ENCODE results near the gene CATSPER4.

CATSPER4 gene

DNA sequence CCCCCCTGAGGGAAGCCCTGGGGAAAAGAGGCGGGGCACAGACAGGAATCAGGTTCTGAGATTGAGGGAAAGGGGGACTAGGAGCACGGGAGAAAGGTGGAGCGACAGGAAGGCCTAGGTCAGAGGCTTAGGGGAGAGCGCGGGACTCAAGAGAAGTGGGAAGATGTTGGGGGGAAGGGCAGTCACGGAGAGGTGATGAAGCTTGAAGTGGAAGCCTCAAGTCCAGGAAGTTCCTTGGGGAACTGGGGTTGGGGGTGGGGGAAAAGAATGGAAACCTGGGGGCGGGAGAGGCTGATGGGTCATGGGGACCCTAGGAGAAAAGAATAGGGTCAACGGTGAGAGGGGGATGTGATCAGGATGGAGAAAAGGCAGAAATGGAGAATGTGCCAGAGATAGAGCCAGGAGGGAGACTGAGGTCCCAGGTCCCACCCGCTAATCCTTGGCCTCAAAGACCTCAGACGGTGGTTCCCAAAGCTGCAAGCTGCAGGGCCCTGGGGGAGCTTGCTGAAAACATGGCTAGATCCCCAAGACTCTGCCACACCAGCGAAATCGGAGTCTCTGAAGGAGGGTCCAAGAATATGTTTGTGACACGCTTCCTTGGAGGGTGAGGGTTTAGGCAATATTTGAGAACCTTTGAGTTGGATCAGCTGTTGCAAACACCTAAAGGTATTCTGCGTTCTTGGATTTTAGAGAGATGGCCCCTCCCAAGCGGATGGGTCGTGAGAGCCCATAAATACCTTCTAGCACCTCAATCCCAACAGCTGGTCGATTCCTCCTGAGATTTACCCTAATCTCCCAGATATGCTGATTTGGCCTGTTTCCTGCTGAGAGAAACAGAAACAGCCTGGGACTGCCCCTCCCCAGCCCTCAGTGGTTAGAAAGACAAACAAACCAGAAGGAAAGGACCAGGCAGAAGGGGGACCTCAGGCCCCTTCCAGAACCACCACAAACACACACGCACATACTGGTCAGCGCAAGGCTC, 25.2 kb upstream of the CATSPER4 start:
- DNase-seq (ENCODE audit: low read depth), result no peak

GRCh38 chr1:26166719-26167281, 23.6 kb upstream of the CATSPER4 start:
- no peak for DNase-seq (ENCODE audit: low read depth)

DNA sequence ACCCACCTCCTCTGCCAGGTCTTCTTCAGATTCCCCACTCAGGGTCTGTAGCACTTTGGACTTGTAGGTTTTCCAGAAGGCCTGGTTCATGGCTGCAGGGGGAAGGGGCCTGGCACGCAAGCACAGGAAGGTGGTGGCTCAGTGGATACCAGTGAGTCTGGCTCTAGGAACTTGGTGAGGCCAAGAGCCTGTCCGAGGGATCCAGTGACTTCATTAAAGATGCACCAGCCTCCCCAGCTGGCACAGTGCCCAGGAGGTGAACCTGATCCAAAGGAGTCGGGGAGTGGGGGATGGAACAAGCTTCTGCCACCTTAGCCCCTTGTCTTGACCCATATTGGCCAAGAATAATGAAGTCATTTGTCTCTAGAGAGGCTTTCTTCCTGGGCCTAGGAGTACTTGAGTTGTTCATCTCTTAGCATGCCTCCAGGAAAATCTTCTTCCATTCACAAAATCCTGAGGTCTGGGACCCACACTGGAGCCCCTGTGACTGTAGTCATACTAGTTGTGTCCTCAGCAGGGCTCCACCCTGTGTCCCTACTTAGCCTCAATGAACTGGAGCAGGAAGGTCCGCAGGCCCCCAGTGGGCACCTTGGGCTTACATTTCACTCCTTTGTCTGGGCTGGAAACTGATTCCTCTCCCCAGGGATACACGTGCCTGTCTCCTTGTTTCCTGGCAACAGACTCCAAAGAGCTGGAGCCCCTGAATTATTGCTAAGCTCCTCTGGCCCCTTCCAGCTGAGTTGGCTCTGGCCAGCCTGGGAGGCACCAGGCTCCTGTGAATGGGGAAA, 21.8 kb upstream of the CATSPER4 start, which contains the start of gene C1orf232:
Gene C1orf232, minus strand, starts transcription at position 554 of the 788 bp plus-strand sequence. Its CDS starts 464 bp downstream, at position 90.
- DNase-seq (ENCODE audit: low read depth), result no peak

DNA sequence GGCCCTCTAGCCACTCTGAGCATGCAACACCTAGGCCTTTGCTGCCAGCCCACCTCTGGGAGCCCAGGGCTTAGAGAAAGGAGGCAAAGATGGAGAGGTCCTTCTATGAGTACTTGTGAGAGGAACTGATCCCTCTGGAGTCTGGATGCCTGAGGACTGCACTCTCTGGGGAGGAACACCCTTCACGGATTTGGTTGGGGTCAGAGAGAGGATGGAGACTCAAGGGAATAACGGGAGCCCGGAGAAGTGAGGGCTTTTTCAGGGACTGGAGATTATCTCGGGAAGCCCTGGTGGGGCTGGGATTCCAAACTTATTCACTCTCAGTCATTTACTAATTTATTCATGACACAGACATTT, 21.2 kb upstream of the CATSPER4 start:
- no peak for DNase-seq (ENCODE audit: low read depth)

DNA sequence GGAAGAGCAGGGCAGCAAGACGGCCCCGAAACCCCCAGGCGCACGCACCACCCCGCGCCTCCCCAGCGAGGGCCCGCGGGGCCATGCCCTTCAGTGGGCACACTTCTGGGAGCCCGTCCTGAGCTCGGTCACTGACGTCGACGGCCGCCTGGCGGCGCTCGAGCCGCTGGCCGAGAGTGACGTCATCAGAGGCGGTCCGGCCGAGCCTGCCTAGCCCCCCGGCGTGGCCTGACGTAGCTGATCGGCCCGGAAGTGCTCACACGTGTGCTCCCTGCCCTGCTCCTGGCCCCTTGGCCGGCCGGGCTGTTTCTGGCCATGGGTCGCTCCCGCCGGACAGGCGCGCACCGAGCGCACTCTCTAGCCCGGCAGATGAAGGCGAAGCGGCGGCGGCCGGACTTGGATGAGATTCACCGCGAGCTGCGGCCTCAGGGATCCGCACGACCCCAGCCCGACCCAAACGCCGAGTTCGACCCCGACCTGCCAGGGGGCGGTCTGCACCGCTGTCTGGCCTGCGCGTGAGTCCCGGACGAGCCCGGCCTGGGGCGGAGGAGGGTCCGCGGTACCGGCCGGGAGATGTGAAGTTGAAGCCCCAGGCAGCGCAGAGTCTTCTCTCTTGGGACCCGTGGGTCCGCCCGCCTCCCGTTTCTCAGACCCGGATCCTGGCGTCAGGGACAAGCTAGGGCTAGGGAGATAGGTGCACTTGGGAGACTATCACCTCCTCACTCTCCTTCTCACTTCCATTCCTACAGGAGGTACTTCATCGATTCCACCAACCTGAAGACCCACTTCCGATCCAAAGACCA, 20.5 kb upstream of the CATSPER4 start, which contains the start of gene ZNF593:
Gene ZNF593, plus strand, starts transcription at position 240 of the 803 bp plus-strand sequence. Its CDS starts 76 bp downstream, at position 316.
- peak; percentile 64 for DNase-seq (ENCODE audit: low read depth)

GRCh38 chr1:26170472-26170821, 20.0 kb upstream of the CATSPER4 start:
- no peak for DNase-seq (ENCODE audit: low read depth)

DNA sequence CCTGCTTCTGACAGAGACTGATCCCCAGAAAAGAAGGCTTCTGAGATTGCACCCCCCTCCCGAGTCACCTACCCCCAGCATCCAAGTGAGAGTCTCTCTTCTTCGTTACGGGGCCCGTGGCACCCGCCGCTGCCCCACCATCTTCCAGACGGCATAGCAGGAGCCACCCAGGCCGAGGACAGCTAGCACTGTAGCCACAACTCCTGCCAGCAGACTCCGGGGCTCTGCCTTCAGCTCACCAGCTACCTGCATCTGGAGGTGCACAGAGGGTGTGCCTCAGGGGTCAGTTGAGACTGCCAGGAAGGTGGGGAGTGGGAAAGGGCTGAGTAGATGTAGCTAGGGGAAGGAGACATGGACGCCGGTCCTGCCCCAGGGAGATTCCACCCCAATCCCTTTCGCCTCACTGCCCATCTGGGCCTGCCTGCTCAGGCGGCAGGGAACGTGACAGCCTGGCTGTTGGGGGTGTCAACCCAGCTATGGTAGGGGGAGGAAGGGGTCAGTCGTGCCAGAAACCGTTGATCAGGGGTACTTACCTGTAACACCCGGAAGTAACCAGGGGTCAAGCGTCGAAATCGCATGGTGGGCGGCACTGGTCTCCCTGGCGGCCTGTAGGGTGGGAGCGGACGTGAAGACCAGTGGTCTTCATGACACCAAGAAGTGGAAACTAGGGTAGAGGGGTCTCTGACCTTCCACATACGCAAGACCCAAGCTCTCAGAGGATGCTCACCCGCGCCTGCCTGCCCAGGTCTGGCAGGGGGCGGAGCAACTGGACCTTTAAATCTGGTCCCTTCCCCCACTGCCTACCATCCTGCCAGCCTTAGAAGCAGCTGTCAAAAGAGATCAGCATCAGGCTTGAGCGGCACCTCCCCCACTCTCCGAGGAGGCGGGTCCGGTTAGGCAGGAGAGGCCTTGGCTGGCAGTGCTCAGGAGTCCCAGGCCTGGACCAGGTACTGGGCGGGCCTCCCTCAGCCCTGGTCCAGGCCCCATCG, 19.0 kb upstream of the CATSPER4 start, which contains the start of gene ZNF593OS:
Gene ZNF593OS, minus strand, starts transcription at position 749 of the 989 bp plus-strand sequence. Its CDS starts 171 bp downstream, at position 578.
- DNase-seq (ENCODE audit: low read depth), result no peak

DNA sequence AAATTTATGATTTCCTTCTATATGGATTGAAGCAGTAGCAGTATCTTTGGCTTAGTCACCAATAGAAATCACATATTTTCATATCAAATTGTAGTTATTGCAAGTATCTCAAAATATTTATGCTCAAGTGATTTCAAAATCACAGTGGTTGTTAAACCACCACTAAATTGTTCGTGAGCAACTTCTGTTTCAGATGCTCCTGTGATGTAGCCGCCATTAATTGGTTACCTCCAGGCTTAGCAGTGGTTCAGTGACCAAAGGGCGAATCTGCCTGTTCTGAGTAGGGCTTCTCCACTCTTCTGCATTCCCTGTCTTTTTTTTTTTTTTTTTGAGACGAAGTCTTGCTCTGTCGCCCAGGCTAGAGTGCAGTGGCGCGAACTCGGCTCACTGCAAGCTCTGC, 15.1 kb upstream of the CATSPER4 start:
- no peak for DNase-seq (ENCODE audit: low read depth)

DNA sequence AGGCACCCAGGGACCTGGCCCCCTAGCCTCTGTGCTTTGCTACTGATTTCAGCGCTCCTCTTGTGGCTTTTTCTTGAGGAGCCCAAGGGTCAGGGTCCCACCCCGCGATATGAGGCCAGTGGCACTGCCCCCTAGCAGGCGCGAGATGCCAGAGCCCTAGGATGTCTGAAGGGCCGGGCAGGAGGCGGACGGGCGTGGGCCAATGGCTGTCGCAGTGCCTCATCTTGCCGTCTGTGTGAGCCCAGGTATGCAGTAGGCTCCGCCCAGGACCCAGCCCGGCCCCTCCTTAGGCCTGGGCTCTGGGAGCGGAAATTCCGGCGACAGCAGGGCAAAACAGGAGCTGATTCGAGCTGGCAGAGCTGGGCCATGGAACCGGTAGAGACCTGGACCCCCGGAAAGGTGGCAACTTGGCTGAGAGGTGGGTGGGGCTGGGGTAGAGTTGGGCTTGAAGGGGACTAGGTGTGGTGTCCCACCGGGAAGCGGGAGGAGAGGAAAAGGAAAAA, 13.2 kb upstream of the CATSPER4 start, which contains the start of gene CNKSR1:
Gene CNKSR1, plus strand, starts transcription at position 310 of the 503 bp plus-strand sequence. Its CDS starts 57 bp downstream, at position 367.
- DNase-seq (ENCODE audit: low read depth), result no peak

- DNase-seq (ENCODE audit: low read depth), result no peak
Observed at GRCh38 chr1:26180010-26180506, 10.3 kb upstream of the CATSPER4 start.

GRCh38 chr1:26181586-26182382, 8.6 kb upstream of the CATSPER4 start:
- no peak for DNase-seq (ENCODE audit: low read depth)

DNA sequence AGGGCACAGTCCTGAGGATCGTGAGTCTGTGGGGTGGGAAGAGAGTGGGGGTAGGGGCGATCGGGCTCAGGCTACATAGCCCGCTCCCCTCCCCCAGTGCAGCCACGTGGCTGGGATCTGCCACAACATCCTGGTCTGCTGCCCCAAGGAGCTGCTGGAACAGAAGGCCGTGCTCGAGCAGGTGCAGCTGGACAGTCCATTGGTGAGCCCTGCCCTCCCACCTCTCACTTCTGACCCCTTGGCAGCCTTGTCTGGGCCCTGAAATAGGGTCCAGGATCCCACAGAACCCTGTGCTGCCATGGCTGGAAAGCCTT, 8.1 kb upstream of the CATSPER4 start:
- no peak for DNase-seq (ENCODE audit: low read depth)

GRCh38 chr1:26184086-26184485, 6.3 kb upstream of the CATSPER4 start:
- DNase-seq (ENCODE audit: low read depth), result no peak

DNA sequence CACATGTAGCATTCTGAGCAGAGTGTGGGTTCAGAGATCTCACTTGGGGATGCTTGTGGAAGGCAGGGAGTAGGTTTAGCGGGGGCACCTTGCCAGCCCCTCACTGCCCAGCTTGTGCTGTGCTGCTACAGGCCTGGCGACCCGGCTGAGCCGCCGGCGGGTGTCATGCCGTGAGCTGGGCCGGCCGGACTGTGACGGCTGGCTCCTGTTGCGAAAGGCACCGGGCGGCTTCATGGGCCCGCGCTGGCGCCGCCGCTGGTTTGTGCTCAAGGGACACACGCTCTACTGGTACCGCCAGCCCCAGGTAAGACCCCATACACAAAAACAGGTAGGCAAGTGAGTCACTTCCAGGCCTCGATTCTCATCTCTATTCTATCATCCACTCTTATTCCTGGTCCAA, 5.5 kb upstream of the CATSPER4 start:
- no peak for DNase-seq (ENCODE audit: low read depth)

DNA sequence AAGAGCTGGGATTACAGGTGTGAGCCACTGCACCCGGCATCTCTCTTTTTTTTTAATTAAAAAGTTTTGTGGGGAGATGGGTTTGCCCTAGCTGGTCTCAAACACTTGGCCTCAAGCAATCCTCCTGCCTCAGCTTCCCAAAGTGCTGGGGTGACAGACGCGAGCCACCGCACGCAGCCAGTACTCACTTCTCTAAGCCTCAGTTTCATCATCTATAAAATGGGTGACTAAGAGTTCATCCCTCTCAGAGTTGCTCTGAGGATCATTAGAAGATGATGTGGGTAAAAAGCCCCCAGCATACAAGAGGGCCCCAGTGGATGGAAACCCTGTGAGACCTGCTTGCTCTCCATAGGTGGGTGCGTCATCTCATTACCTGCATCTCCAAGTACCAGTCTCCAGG, 2.5 kb upstream of the CATSPER4 start:
- DNase-seq (ENCODE audit: low read depth), result no peak

DNA sequence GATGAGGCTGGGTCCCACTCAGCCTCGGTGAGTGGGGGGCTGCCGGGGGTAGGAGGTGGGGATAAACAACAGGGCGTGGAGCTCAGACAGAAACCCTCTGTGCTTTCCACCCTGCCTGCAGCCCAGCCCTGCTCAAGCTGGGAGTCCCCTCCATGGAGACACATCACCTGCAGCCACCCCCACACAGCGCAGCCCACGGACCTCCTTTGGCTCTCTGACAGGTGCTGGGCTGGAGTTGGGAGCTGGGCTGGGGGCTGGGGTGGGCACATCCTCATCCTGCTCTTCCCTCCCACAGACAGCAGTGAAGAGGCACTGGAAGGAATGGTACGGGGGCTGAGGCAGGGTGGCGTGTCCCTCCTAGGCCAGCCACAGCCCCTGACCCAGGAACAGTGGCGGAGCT, 1.9 kb upstream of the CATSPER4 start:
- no peak for DNase-seq (ENCODE audit: low read depth)

DNA sequence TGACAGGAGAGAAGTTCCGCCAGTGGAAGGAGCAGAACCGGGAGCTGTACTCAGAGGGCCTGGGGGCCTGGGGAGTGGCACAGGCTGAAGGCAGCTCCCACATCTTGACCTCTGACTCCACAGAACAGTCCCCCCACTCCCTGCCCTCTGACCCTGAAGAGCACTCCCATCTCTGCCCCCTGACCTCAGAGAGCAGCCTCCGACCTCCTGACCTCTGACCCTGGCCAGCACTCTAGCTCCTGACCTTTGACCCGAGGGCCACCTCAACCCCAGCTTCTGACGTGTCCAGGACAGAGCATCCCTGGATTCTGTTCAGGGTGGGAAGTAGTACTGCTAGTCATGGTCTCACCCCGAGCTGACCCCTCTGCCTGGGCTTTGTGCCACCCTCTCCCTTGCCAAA, 1.1 kb upstream of the CATSPER4 start:
- no peak for DNase-seq (ENCODE audit: low read depth)

- no peak for DNase-seq (ENCODE audit: low read depth)
Observed at GRCh38 chr1:26189751-26190275, 589 bp upstream of the CATSPER4 start.

DNA sequence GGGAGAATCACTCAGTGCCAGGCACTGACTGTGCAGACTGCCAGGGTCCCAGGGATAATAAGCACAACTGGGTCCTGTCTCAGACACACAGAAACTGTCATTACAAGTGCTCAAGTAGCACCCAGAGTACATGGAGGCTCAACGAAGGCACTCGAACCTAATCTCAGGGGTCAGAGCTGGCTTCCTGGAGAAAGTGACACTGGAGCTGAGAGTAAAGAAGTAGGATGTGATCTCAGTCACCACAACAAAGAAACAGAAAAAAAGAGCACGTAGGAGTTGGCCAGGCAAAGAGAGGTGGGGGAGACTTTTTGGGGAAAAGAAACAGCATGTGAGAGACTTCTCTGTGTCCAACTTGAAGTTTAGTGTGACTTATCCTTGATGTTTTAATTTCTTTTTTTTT, 1.3 kb downstream of the CATSPER4 start:
- no peak for DNase-seq (ENCODE audit: low read depth)

All from T-helper 22 cell (primary cell).